ENCODE measurements around the gene SLC12A3. TPM values are rescaled to one million over a fixed set of nuclear protein-coding genes. Genes with fewer than 3 reads are reported as not detected.

Gene SLC12A3
- not detected for total RNA-seq (2021; fragmentation: NEBNext Ultra II Directional; extraction: Animal tissue kit (Norgen Biotek cat#: 25700))
- long read RNA-seq, result 0 reads

- H3K27ac Mint-ChIP-seq, result no peak within 1 kb of the TSS
- peaks cover 13% of the 10 kb centered on the region for H3K4me1 Mint-ChIP-seq (ENCODE audit: low read depth)
- H3K27me3 Mint-ChIP-seq (ENCODE audit: insufficient read depth), result peaks cover 2% of the 10 kb centered on the region
- TF ChIP-seq CTCF (IDR thresholded peaks at IDR 0.05), result no peak
- H3K9me3 Mint-ChIP-seq, result no peaks in the 10 kb centered on the region
- H3K36me3 Mint-ChIP-seq (ENCODE audit: low read depth), result no peaks in the 10 kb centered on the region
- no peak for DNase-seq
- H3K4me3 Mint-ChIP-seq, result no peak within 1 kb of the TSS
Observed at GRCh38 chr16:56864960-56865359, at the start of gene SLC12A3. Gene SLC12A3, plus strand, starts transcription at chr16:56865207. Its CDS starts 29 bp downstream, at chr16:56865236.

- no peak overlapping the region for H3K27ac Mint-ChIP-seq
Observed at GRCh38 chr16:56815721-56816120, 49.3 kb upstream of the SLC12A3 start.

GRCh38 chr16:56817056-56817455 lies 48.0 kb upstream of the SLC12A3 start:
- no peaks in the 10 kb centered on the region for H3K9me3 Mint-ChIP-seq
- H3K36me3 Mint-ChIP-seq (ENCODE audit: low read depth), result peaks cover 18% of the 10 kb centered on the region; the same call in 1 of the 2 replicates
- H3K27ac Mint-ChIP-seq, result no peak overlapping the region
- no peak for DNase-seq
- no peak overlapping the region for H3K4me3 Mint-ChIP-seq
- H3K27me3 Mint-ChIP-seq (ENCODE audit: insufficient read depth), result no peaks in the 10 kb centered on the region
- TF ChIP-seq CTCF (IDR thresholded peaks at IDR 0.05), result no peak
- peaks cover 41% of the 10 kb centered on the region for H3K4me1 Mint-ChIP-seq (ENCODE audit: low read depth)

More at GRCh38 chr16:56815721-56816120, 49.3 kb upstream of the SLC12A3 start:
- no peak for TF ChIP-seq CTCF (IDR thresholded peaks at IDR 0.05)
- no peak for DNase-seq
- Mint-ChIP-seq H3K4me3 (no peak overlapping the region), H3K36me3 (ENCODE audit: low read depth) (peaks cover 10% of the 10 kb centered on the region; the same call in 1 of the 2 replicates), H3K27me3 (ENCODE audit: insufficient read depth) (no peaks in the 10 kb centered on the region), H3K9me3 (no peaks in the 10 kb centered on the region), H3K4me1 (ENCODE audit: low read depth) (peaks cover 47% of the 10 kb centered on the region)

GRCh38 chr16:56817938-56818337 lies 47.1 kb upstream of the SLC12A3 start:
- peaks cover 18% of the 10 kb centered on the region; the same call in 1 of the 2 replicates for H3K36me3 Mint-ChIP-seq (ENCODE audit: low read depth)
- H3K4me1 Mint-ChIP-seq (ENCODE audit: low read depth), result peaks cover 33% of the 10 kb centered on the region

GRCh38 chr16:56823081-56823733 lies 41.8 kb upstream of the SLC12A3 start:
- no peak for TF ChIP-seq CTCF (IDR thresholded peaks at IDR 0.05)
- Mint-ChIP-seq H3K4me3 (no peak overlapping the region), H3K27ac (no peak overlapping the region), H3K4me1 (ENCODE audit: low read depth) (peaks cover 6% of the 10 kb centered on the region; the same call in 1 of the 2 replicates), H3K36me3 (ENCODE audit: low read depth) (peaks cover 14% of the 10 kb centered on the region; the same call in 1 of the 2 replicates), H3K9me3 (no peaks in the 10 kb centered on the region), H3K27me3 (ENCODE audit: insufficient read depth) (no peaks in the 10 kb centered on the region; the same call in 1 of the 2 replicates)
- no peak for DNase-seq

More at GRCh38 chr16:56817938-56818337, 47.1 kb upstream of the SLC12A3 start:
- no peak for TF ChIP-seq CTCF (IDR thresholded peaks at IDR 0.05)
- H3K4me3 Mint-ChIP-seq, result no peak overlapping the region
- H3K27ac Mint-ChIP-seq, result no peak overlapping the region
- no peaks in the 10 kb centered on the region; the same call in 1 of the 2 replicates for H3K27me3 Mint-ChIP-seq (ENCODE audit: insufficient read depth)
- no peak for DNase-seq
- H3K9me3 Mint-ChIP-seq, result no peaks in the 10 kb centered on the region
